GM12891 (cell line): ENCODE results near the gene IZUMO1R.

Experiments
- POLR2A ChIP-seq: IDR thresholded peaks from 2 replicates; pipeline ENCODE4 v1.6.1; 2011; ENCODE audit warnings: low read depth, low read length, control low read depth
- POLR2AphosphoS5 ChIP-seq: IDR thresholded peaks from 2 replicates; pipeline ENCODE4 v1.6.1; 2011; ENCODE audit warnings: low read depth, low read length, control low read depth
- TAF1 ChIP-seq: IDR thresholded peaks from 2 replicates; pipeline ENCODE4 v1.6.1; 2011; ENCODE audit warnings: low read depth, low read length, control low read depth

- no peak for TF ChIP-seq POLR2A
- no peak for TF ChIP-seq TAF1
- no peak for TF ChIP-seq POLR2AphosphoS5
These were observed 26.4 kb downstream of the IZUMO1R start for GRCh38 chr11:94330789-94331188.
